ENCODE results near the gene ACYP2.

- TF ChIP-seq ZNF70 (CRISPR knock-in tag; IDR thresholded peaks at IDR 0.05) (no peak), ZFP3 (CRISPR knock-in tag; IDR thresholded peaks at IDR 0.05) (no peak)
Measured at GRCh38 chr2:54271843-54272627, 156.6 kb downstream of the ACYP2 start.
